K562 (cell line): Measurements from ENCODE around the gene ARID3B. TPM values are rescaled to one million over a fixed set of nuclear protein-coding genes. Genes with fewer than 3 reads are reported as not detected.

ENCODE experiments used
- CHD2 ChIP-seq: IDR thresholded peaks from 2 replicates; pipeline ENCODE4 v1.6.1; 2011; ENCODE audit warnings: low read depth, low read length
- FOXO4 ChIP-seq: fragments of 450-650 bp; formaldehyde crosslinking; IDR thresholded peaks from 2 replicates; pipeline ENCODE4 v1.4.0; 2020; ENCODE audit warnings: mild to moderate bottlenecking, moderate library complexity
- FOXP1 ChIP-seq: sonication (generic); formaldehyde crosslinking; IDR thresholded peaks from 2 replicates; pipeline ENCODE4 v1.8.0; 2022; ENCODE audit warnings: mild to moderate bottlenecking, missing genetic modification reagents
- HMGN3 ChIP-seq: IDR thresholded peaks from 2 replicates; pipeline ENCODE4 v1.6.1; 2011; ENCODE audit warnings: borderline replicate concordance, low read depth, mild to moderate bottlenecking, mixed read lengths, low read length; ENCODE audit not compliant: insufficient read length; ENCODE audit errors: extremely low read depth
- PHTF2 ChIP-seq: fragments of 250-450 bp; sonication (Bioruptor Pico); IDR thresholded peaks from 2 replicates; pipeline ENCODE4 v1.5.0; 2021; ENCODE audit warnings: mild to moderate bottlenecking
- REST ChIP-seq, 2 experiments: fragments of 450-650 bp; formaldehyde crosslinking in 1 of 2; IDR thresholded peaks; 2 replicates each; pipeline versions ENCODE4 v1.4.0 to v1.6.1; 2014 to 2020; ENCODE audit warnings: mild to moderate bottlenecking in 2 of 2, borderline replicate concordance in 1 of 2, low read depth in 1 of 2
- SIRT6 ChIP-seq: IDR thresholded peaks from one replicate; pipeline ENCODE4 v1.6.1; 2012; ENCODE audit warnings: low read depth, mild to moderate bottlenecking, control low read depth, inconsistent platforms, low read length, moderate library complexity
- STAT5B ChIP-seq: fragments of 250-450 bp; sonication (Bioruptor Pico); IDR thresholded peaks from 2 replicates; pipeline ENCODE4 v1.8.0; 2021; ENCODE audit warnings: mild to moderate bottlenecking, inconsistent platforms
- TFE3 ChIP-seq: fragments of 450-650 bp; formaldehyde crosslinking; IDR thresholded peaks from 2 replicates; pipeline ENCODE4 v1.4.0; 2020; ENCODE audit warnings: mild to moderate bottlenecking, mixed read lengths
- XRCC4 ChIP-seq: IDR thresholded peaks from one replicate; pipeline ENCODE4 v1.6.1; 2011; ENCODE audit not compliant: insufficient read depth, insufficient read length; ENCODE audit errors: extremely low read depth
- ZBTB8A ChIP-seq: fragments of 450-650 bp; IDR thresholded peaks from 2 replicates; pipeline ENCODE4 v1.6.1; 2018; ENCODE audit warnings: mild to moderate bottlenecking, moderate library complexity; ENCODE audit not compliant: partially characterized antibody
- ZNF511 ChIP-seq: sonication (generic); formaldehyde crosslinking; IDR thresholded peaks from 2 replicates; pipeline ENCODE4 v1.8.0; 2022; ENCODE audit warnings: mild to moderate bottlenecking, missing genetic modification reagents
- polyA plus RNA-seq, 8 experiments: library from polyadenylated mRNA; depleted of rRNA in 4 of 8; stranded (reverse) in 5 of 8; unstranded in 3 of 8; fragments of >200 nt; fragmentation: Nextera tagmentation in 2 of 8; fragmentation: Illumina TruSeq in 1 of 8; extraction: Ambion mirVana in 2 of 8; extraction: Trizol in 1 of 8; gene quantifications; 2 replicates each; pipeline versions ENCODE4 v1.2.1 to v1.2.3, GENCODE V29; 2011 to 2014; ENCODE audit warnings: inconsistent platforms in 1 of 8, missing spikeins in 1 of 8
- total RNA-seq, 7 experiments: library from RNA; depleted of rRNA in 6 of 7; stranded (reverse); fragments of >200 nt in 6 of 7; fragmentation: Illumina TruSeq in 2 of 7; extraction: Trizol in 2 of 7; gene quantifications; 2 replicates each; pipeline versions ENCODE4 v1.2.1 to v1.2.3, GENCODE V29; 2011 to 2021; ENCODE audit warnings: low replicate concordance in 1 of 7

ARID3B gene
- total and polyA plus RNA-seq, 9 of the 15 experiments (the other 6 are each of a cell fraction or from before 2014, with no cell fraction given) = 0.32 to 15.1 (median 7.1) TPM

GRCh38 chr15:74545776-74546656 is 5.0 kb downstream of the ARID3B start (continued):
- peak; percentile 96 for TF ChIP-seq REST (IDR thresholded peaks at IDR 0.05; ENCODE audit: borderline replicate concordance)
- TF ChIP-seq REST (CRISPR knock-in tag; IDR thresholded peaks at IDR 0.05; ENCODE audit: low read depth) = no peak
- TF ChIP-seq SIRT6 = no peak
- no peak; the same call in 1 of the 2 replicates for TF ChIP-seq TFE3 (CRISPR knock-in tag)
- TF ChIP-seq STAT5B (CRISPR knock-in tag) = no peak
- peak; percentile 59; the same call in 1 of the 2 replicates for TF ChIP-seq ZNF511
- no peak for TF ChIP-seq FOXO4 (CRISPR knock-in tag)
- peak; percentile 83; the same call in 1 of the 2 replicates for TF ChIP-seq FOXP1 (CRISPR knock-in tag)
- 0 out of 2 replicates have a peak, but pooled peaks have one; percentile 33 for TF ChIP-seq CHD2
- TF ChIP-seq HMGN3 = peak; percentile 100
- TF ChIP-seq ZBTB8A = no peak
- no peak for TF ChIP-seq PHTF2
- no peak for TF ChIP-seq XRCC4
